Hepatic stellate cell (primary cell): ENCODE data around the gene DDN.

ENCODE experiments used
- DNase-seq: peaks from one replicate; pipeline ENCODE4 v3.0.0; 2011; ENCODE audit warnings: low spot score

The DDN gene

DNA sequence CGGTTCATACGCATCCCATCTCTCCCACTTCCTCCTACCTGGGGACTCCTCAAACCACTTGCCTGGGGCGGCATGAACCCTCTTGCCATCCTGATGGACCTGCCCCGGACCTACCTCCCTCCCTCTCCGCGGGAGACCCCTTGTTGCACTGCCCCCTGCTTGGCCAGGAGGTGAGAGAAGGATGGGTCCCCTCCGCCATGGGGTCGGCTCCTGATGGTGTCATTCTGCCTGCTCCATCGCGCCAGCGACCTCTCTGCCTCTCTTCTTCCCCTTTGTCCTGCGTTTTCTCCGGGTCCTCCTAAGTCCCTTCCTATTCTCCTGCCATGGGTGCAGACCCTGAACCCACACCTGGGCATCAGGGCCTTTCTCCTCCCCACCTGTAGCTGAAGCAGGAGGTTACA lies 17.4 kb downstream of the DDN start:
- no peak for DNase-seq

DNA sequence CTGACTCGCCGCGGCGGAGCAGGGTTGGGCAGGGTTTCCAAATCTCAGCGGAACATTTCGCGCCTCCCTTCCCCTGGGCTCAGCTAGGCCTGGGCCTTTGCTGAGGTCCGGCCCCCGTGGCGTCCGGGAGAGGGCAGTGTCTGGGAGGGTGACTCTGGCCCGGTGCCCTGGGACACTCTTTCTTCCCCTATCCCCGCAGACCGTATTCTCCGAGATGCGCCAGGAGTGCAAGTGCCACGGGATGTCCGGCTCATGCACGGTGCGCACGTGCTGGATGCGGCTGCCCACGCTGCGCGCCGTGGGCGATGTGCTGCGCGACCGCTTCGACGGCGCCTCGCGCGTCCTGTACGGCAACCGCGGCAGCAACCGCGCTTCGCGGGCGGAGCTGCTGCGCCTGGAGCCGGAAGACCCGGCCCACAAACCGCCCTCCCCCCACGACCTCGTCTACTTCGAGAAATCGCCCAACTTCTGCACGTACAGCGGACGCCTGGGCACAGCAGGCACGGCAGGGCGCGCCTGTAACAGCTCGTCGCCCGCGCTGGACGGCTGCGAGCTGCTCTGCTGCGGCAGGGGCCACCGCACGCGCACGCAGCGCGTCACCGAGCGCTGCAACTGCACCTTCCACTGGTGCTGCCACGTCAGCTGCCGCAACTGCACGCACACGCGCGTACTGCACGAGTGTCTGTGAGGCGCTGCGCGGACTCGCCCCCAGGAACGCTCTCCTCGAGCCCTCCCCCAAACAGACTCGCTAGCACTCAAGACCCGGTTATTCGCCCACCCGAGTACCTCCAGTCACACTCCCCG lies 18.0 kb downstream of the DDN start:
- peak; percentile 63 for DNase-seq

DNA sequence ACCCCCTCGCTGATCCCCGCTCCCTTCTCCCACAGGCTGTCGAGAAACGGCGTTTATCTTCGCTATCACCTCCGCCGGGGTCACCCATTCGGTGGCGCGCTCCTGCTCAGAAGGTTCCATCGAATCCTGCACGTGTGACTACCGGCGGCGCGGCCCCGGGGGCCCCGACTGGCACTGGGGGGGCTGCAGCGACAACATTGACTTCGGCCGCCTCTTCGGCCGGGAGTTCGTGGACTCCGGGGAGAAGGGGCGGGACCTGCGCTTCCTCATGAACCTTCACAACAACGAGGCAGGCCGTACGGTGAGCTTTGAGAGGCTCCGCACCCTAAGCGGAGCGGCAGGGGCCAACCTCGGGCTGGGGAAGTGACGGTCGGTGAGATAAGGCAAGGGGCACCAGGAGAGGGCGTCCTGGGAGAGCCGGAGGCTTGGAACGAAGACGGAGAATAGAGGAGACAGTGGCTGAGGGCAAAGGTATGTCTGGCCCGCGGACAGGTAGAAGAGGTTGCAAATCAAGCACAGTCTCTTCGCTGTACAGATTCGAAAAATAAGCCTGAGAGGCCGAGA lies 18.7 kb downstream of the DDN start:
- no peak for DNase-seq

DNA sequence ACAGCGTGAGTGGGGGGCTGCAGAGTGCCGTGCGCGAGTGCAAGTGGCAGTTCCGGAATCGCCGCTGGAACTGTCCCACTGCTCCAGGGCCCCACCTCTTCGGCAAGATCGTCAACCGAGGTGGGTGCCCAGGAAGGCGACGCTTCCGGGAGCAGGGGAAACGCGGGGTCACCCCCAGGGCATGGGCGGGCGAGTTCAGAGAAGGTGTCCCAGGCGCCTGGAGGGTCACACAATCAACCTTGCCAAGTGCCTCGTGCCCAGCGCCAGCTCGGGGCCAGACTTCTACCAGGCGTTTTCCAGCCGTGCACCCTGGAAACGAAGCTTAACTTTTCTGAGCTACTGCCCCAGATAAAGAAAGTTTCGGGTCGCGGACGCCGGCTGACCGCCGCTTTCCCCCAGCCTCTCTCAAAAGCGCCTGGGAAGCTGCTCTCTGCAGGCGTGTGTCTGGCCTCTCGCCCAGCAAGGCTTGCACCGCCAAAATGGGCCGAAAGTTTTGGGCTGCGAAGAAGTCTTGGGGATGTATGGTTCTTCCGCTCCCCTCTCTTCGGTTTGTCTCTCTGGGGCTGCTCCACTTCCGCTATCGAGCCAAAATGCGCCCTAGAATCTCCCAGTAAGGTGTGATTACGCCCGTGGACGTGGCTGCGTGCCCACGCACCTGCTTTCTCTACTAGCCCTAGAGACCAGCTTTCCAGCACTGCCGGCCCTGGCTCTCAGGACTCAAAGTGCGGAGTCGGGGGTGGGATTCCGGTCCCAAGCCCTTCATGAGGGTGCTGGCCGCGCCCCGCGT lies 19.4 kb downstream of the DDN start:
- no peak for DNase-seq

DNA sequence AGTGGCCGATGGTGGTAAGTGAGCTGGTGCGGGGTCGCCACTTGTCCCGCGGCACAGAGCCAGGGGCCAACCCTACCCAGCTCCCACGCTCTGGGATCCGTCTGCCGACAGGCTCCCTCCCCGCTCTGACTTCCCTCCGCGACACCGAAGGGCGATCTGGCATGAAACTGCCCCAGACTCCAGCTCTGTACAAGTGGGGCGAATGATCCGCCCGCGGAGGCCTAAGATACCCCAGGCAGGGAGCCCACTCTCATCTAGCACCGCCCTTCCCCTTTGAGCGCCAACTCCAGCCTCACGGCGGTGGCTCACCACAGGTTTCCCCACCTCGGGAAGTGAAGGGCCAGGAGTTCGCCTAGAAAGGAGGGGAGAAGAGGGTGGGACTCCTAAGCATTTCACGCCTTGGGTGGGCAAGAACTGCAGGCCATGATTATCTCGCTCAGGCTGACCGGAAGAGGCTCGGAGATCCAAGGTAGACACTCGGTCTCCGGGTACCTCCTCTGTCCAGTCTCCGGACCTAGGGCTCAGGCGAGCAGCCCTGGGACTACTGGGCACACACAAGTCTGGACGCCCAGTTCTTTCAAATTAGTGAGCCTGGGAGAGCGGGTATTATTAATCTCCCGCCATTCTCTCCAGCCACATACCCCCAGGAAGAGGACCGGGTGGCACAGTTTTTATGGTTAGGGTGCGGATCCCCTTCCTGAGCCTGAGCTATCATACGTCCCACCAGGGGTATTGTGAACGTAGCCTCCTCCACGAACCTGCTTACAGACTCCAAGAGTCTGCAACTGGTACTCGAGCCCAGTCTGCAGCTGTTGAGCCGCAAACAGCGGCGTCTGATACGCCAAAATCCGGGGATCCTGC lies 20.2 kb downstream of the DDN start:
- DNase-seq = no peak

DNA sequence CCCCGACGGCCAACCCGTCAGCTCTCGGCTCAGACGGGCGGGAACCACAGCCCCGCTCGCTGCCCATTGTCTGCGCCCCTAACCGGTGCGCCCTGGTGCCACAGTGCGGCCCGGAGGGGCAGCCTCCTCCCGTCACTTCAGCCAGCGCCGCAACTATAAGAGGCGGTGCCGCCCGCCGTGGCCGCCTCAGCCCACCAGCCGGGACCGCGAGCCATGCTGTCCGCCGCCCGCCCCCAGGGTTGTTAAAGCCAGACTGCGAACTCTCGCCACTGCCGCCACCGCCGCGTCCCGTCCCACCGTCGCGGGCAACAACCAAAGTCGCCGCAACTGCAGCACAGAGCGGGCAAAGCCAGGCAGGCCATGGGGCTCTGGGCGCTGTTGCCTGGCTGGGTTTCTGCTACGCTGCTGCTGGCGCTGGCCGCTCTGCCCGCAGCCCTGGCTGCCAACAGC lies 20.9 kb downstream of the DDN start, which contains the start of gene WNT1:
TSS of gene WNT1 (plus strand) at position 32 of the 450 bp plus-strand sequence. CDS start at position 361, 329 bp downstream.
- no peak for DNase-seq

DNA sequence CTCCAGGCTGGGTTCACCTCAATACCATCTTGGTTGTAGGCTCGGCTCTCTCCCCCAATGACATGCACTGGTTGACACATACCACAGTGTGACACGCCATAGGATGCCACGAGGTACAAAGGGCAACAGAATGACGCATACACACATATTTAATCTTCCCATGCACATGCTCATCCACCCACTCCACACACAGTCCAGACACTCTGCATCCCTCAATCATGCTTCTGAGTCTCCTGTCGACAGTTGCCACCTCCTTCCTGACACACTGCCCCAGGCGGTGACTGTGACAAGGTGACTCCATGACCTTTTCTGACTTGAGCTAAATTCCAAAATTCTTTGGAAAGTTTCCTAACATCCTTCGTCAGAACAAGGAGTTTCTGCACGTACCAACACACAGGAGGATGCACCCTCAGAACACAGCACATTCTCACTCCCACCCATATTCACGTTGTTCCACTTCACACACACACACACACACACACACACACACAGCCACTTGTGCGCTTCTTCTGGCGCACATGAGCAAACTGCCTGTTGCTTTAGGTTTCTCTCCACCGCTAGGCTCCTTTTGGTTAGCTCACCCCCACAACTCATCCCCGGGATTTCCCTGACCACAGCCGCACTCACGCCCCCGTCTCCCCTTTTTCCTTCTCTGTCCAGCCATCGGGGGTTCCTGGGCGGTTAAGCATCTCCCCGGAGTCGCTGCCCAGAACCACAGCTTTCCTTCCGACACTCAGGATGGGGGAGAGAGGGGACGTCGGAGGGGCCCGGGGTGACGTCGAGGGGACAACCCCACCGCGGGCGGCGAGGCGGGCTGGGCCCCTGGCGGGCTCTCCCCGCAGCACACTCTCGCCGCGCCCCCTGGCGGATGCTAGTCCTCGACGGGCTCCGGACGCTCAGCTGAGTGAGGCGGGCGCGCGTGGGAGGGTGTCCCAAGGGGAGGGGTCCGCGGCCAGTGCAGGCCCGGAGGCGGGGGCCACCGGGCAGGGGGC lies 21.6 kb downstream of the DDN start:
- peak; percentile 75 for DNase-seq

DNA sequence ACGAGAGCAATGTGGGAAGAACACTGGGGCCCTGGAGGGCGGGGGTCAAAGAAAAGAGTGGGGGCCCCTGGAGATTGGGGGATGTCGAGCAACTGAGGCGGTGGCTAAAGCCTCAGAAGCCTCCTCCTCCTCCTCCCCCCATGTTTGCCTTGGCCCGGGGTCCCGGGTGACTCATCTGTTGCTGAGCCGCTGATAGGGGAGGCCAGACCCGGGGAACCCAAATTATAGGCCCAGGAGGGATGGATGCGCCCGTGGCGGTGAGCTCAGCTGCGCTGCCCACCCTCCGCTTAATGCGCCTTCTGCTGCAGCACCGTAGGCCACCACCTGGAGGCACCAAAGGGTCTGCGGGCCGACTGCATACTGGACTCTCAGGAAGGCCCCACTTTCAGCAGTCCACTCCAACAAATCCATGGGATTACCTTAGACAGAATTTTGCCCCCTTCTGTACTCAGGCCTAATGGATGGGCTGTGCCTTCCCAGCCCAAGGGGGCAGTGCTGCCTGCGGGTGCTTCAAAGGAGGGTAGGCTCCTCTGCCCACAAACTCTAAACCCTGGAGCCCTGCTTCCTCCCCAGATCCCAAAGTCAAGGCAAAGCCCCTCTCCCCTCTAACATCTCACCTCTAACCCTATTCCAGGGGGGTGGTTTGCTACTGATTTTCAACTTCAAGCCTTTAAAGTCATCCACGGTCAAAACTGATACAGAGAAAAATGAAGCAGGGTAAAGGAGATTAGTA lies 25.1 kb downstream of the DDN start:
- DNase-seq = peak; percentile 74

DNA sequence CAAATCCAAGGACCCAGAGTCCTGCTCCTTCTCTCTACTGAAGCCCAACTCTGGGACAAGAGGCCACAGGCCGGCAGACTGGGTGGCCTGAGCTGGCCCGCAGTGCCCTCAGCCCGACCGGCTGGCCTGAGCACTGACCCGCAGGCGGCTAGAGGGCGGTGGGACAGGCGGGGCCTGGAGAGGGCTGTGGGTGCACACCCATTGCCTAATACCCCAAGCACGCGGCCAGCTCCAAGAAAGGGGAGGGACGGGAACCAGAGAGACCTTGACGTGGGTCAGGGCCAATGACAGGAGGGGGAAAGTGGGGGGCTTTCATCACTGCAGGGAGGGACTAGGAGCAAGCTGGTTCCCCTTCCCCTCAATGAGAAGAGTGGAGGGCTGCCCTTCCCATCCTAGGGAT lies 25.6 kb downstream of the DDN start:
- DNase-seq = peak; percentile 44

DNA sequence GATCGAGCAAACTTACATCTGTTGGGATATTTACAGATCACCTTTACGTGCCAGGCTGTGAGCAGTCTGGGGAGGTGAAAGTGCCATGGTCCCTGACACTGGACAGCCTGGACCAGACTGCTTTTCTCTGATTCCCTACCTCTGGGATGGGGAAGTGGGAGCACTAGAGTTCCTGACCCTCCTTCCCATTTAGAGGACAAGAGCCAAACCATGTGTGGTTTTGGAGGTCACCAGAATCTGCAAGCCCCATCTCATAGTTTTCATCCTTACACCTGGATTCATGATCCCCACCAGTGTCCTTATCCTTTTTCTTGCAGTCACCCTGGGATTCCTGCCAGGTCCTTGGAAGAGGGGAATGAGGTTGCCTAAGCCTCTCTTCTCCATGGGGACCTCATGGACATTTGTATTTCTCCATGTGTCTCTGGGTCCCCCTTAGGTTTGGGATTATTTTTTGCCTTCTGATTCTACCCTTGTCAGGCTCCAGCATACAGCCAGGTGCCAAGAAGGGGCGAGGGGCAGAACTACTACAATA lies 26.2 kb downstream of the DDN start:
- peak; percentile 19 for DNase-seq

DNA sequence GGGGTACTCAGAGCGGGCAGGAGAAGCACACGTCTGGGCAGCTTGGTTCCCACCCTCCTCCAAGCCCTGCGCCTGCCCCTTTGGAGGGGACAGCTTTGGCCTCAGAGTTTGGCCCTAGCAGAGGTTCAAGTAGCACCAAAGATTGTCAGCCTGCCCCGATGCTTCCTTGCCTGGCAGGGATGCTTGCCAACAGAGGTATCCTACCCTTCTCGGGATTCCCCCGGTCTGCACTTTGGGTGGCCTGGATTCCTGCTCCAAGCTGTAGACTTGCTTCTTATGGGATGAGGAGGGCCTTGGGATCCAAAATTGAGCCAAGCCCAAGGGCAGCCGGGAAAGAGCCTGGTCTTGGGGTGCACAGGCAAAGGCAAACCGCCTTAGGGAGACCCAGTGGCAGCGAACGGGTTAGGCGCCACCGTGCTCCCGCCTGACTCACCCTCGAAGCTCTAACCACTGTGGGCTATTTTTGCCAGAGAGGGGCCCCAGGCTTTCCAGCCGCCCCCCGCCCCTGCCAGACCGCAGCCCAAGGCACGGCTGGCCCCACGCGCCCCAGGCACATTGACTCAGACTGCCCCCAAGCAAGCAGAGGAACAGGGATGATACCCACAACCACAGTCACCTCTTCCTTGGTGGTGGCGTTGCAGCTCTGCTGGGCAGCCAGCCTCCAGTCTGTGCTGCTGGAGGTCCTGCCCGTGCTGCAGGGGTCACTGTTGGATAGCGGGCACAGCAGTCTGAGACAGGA lies 26.8 kb downstream of the DDN start:
- no peak for DNase-seq

DNA sequence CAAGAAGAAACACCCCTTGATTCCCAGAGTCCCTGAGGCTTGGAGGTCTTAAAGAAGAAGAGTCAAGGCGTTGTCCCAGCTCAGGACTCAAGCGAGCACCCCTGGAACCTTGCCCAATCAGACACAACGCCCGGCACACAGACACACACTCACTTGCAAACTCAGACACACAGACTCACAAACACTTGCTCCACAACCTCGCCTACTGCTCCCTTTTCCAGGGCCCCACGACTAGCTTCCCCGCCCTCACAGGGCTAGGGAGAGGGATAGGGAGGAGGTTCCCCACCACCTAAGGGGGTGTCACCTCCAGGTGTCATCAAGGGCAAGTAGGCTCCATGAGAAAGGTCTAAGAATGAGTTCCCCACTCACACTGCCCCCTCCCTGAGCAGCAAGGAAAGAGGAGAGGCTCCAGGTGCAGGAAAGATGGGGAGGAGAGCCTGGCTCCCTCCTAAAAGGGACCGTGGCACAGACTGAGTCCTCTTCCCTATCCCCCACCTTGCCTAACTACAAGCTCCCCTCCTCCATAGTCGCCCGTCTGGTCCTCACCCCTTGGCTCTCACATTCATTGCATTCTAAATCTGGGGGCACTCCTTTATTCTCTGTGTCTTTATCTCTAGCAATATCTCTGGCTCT lies 28.4 kb downstream of the DDN start:
- no peak for DNase-seq

DNA sequence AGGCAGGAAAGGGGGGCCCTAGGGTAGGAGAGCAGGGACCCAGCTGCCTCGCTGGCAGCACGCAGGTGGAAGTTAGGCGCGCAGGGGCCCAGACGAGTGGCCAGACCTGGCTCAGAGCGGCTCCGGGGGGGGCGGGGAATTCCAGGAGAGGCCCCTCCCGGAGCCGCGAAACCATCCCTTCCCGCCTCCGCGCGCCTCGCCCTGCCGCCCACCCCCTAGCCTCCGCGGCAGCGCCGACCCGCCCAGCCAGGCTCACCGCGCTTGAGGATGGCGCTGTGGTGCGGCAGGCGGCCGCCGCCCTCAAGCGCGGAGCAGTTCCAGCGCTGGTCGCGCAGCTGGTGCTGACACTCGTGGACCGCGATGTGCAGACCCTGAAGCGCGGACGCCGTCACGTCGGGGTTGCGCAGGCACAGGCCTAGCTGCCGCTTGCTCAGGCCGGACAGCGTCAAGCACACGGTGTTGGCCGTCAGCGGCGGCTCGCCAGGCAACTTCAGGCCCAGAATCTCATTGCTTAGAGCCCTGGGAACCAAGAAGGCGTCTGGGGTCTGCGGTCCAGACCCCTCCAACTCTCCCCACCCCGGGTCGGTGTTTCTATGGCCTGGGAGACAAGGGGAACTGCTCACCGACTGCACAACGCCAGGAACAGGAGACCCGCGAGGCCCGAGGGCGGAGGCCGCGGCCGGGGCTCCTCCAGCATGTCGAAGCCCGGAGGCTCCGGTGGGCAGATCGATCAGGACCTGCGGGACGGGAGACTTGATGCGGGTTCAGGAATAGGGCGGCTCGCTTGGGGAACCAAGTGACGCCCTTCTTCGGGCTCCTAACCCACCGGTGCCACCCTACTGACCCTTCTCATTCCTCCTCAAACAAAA lies 29.1 kb downstream of the DDN start:
- no peak for DNase-seq

DNA sequence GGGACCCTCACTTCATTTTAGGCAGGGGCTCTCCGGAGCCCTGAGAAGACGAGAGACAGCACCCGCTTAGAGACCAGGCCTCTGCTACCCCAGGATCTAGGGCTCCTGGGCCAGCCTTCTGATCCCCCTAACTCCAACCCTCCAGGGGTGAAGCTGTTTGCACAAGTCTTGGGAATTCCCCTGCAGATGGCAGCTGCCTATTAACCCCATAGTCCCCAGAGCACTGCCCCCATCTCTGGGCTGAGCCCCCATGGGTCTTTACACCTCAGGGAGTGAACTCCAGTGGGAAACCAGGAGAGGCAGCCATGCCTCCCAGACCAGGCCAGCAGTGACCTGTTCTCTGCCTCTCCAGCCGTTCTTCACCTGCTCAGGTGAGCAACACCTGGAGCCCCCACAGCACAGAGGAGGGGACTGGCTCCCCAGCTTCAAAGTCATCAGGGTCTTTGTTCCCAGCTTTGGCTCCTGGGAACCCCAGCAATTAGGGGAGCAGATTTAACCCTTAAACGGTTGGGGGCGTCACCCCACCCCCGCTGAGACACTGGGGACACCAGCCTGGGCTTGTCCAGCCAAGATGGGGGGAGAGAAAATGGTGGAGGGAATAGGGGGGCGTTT lies 29.9 kb downstream of the DDN start:
- DNase-seq = no peak

DNA sequence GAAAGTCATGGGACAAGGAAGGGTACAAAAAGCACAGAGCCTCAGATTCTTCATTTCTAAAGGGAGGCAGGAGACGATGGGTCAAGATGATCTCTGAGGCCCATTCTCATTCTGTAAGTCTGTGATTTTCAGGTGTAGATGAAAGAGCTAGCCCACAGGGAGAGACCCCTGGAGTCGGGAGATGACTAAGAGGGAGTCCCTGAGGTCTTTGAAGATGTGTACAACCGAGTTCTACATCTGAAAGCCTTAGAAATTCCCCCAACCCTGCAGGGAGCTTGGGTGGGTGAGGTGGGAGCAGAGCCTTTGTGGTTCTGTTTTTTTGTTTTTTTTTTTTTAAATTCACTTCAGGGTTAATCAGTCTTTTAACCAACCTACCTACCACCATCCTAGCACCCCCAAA lies 30.7 kb downstream of the DDN start:
- DNase-seq = no peak

DNA sequence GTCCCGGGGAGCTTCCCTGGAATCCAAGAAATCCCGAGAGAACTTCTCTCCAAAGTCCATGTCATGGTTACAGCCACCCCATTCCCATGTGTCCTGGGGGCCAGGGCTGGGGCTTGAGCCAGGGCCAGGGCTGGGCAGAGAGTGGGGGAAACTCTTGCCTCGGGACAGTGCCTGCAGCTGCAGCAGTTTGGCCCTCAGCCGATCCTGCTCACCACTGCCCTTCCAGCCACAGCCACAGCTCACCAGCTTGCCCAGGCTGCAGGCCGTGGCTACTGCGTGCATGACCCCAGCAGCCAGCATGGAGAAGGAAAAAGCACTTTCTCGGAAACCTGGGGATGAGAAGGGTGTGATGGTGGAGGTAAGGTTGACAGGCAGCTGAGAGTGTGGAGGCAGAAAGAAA lies 31.2 kb downstream of the DDN start:
- no peak for DNase-seq
